BLaER1 (cell line): ENCODE results near the gene PDIA5.

ENCODE experiments used
- H3K27ac ChIP-seq: shearing (Covaris generic); formaldehyde crosslinking; 2 replicates; pipeline ENCODE4 v1.8.1; 2022
- H3K27me3 ChIP-seq: shearing (Covaris generic); formaldehyde crosslinking; 2 replicates; pipeline ENCODE4 v1.8.1; 2022
- H3K36me3 ChIP-seq: shearing (Covaris generic); formaldehyde crosslinking; 2 replicates; pipeline ENCODE4 v1.8.1; 2022
- H3K4me1 ChIP-seq: shearing (Covaris generic); formaldehyde crosslinking; 2 replicates; pipeline ENCODE4 v1.8.1; 2022
- H3K4me2 ChIP-seq: shearing (Covaris generic); formaldehyde crosslinking; 2 replicates; pipeline ENCODE4 v1.8.1; 2022
- H3K4me3 ChIP-seq: shearing (Covaris generic); formaldehyde crosslinking; 2 replicates; pipeline ENCODE4 v1.8.1; 2022
- H3K9ac ChIP-seq: shearing (Covaris generic); formaldehyde crosslinking; 2 replicates; pipeline ENCODE4 v1.8.1; 2022
- H3K9me3 ChIP-seq: shearing (Covaris generic); formaldehyde crosslinking; 2 replicates; pipeline ENCODE4 v1.8.1; 2022
- H4K20me1 ChIP-seq: shearing (Covaris generic); formaldehyde crosslinking; 2 replicates; pipeline ENCODE4 v1.8.1; 2022
- Cebpa-rat ChIP-seq: shearing (Covaris generic); IDR thresholded peaks from 2 replicates; pipeline ENCODE4 v1.8.1; 2022

PDIA5 gene

DNA sequence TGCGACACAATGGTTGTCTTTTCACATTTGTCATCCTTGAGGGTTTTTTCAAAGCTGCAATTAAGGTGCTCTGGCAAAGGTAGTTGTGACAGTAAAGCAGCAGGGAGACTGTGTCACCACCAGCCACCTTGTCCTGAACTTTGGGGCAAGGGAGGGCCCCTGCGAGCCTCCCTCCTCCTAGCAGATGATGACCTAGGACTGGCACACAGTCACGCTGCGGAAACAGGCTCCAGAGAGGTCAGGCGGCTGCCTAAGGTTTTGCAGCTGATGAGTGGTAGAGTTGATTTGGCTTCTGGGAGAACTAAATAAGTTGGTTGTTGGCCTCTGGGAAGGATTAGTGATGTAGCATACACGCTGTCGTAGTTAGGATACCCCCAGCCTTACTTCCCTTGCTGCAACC lies 62.7 kb downstream of the PDIA5 start:
- no peak overlapping the region for H3K4me3 ChIP-seq
- no peak overlapping the region for H3K9ac ChIP-seq
- no peaks in the 10 kb centered on the region for H3K9me3 ChIP-seq
- H3K36me3 ChIP-seq, result peaks cover 6% of the 10 kb centered on the region; the same call in 1 of the 2 replicates
- H3K27me3 ChIP-seq, result no peaks in the 10 kb centered on the region
- TF ChIP-seq Cebpa-rat, result no peak
- H3K4me1 ChIP-seq, result no peaks in the 10 kb centered on the region
- no peak overlapping the region for H3K27ac ChIP-seq
- H3K4me2 ChIP-seq, result no peak overlapping the region
- no peaks in the 10 kb centered on the region for H4K20me1 ChIP-seq

DNA sequence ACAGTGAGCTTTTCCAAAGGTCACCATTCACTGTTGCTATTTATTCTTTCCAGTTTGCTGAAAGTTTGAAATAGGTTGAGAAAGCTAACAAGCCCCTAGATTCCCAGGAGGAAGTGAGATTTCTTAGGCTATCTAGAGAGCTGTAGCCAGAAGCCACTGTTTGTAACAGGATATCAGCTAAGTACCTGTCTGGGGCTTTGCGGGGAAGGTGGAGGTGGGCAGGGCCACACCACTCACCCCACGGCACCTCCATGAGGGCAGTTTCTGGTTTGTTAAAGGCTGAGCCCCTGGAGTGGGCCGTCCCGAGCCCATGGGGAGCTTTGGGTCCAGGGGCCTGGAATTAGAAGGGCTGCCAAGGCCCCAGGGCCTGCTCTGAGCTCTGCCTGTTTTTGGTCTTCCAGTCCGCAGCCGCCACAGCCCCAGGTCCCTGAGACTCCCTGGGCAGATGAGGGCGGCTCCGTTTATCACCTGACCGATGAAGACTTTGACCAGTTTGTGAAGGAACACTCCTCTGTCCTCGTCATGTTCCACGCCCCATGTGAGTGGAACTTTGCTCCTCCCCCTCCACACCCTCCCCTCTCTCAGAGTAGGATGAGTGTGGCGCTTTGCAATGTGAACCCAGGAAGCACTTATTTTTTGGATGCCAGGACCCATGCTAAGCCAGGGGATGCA lies 63.4 kb downstream of the PDIA5 start:
- Histone ChIP-seq H3K27ac (no peak overlapping the region), H3K4me1 (no peaks in the 10 kb centered on the region), H3K4me2 (no peak overlapping the region), H3K27me3 (no peaks in the 10 kb centered on the region), H3K36me3 (0 out of 2 replicates have a peak, but pooled peaks cover 6% of the 10 kb centered on the region), H4K20me1 (no peaks in the 10 kb centered on the region), H3K9ac (no peak overlapping the region), H3K9me3 (no peaks in the 10 kb centered on the region), H3K4me3 (no peak overlapping the region)
- TF ChIP-seq Cebpa-rat, result no peak

DNA sequence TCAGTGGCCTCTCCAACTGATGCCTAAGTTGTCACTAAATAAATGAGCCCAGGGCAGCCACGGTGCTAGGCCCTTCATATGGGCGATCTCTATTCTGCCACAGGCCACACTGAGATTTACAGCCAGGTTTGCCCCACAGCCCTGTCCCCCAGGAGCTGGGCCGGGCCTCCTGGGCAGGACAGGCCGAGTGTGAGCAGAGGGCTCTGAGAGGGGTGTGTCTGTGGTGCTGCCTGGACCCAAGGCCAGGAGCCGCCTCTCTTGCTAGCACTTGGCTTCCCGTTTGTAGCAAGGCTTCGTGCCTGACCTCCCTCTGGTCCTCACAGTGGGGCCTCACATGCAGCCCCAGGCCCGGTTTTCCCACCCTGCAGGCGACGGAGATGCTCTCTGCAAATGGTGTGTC lies 67.8 kb downstream of the PDIA5 start:
- Histone ChIP-seq H3K27me3 (no peaks in the 10 kb centered on the region), H3K4me3 (no peak overlapping the region), H3K27ac (no peak overlapping the region), H3K9ac (no peak overlapping the region), H3K9me3 (no peaks in the 10 kb centered on the region), H4K20me1 (no peaks in the 10 kb centered on the region), H3K36me3 (0 out of 2 replicates have a peak, but pooled peaks cover 6% of the 10 kb centered on the region), H3K4me2 (no peak overlapping the region), H3K4me1 (no peaks in the 10 kb centered on the region)
- TF ChIP-seq Cebpa-rat, result no peak

DNA sequence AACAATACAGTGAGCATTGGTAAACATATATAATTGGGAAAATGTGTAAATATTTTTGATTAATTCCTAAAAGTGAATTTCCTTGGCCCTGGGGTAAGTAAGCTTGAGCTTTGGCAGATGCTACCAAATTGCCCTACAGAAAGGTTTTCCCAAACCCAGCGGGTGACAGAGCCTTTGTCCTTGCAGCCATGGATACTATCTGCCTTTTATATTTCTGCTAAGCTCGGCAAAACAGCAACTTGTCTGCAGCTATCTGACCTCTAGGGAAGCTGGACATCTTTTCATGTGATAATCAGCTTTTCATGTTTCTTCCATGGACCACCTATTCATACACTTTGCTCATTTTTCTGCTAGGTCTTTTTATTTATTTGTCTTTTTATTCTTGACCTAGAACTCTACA lies 70.2 kb downstream of the PDIA5 start:
- Histone ChIP-seq H3K9ac (no peak overlapping the region), H4K20me1 (no peaks in the 10 kb centered on the region), H3K36me3 (0 out of 2 replicates have a peak, but pooled peaks cover 6% of the 10 kb centered on the region), H3K27me3 (no peaks in the 10 kb centered on the region), H3K4me2 (no peak overlapping the region), H3K4me3 (no peak overlapping the region), H3K9me3 (no peaks in the 10 kb centered on the region), H3K4me1 (peaks cover 17% of the 10 kb centered on the region), H3K27ac (no peak overlapping the region)
- no peak for TF ChIP-seq Cebpa-rat

DNA sequence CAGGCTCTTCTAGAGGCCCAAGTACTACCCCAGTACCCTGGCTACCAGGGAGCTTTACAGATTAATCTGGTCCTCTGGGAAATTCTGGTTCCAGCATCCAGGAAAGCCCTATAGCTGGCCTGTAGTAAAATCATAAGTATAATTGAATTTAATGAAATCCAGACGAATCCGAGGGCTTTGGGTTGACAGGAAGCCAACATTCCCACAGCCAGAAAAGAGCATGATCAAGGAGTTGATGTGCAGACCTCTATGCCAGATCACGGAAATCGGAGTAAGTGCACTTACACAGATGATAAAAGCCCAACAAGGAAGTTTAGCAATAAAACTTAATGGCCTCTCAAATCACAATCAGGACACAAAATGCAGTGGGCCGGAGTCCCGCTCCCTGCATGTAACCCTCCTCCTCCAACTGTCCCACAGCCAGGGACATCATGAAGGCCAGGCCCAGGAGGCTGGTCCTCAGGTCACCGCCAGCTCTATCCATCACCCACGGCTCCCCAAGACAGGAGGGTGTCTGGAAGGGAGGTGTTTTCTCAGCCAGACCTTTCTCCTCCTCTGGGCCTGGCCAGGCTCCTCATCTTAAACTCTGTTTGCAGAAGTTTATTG lies 72.1 kb downstream of the PDIA5 start:
- no peak overlapping the region for H3K27ac ChIP-seq
- 0 out of 2 replicates have a peak, but pooled peaks cover 6% of the 10 kb centered on the region for H3K36me3 ChIP-seq

DNA sequence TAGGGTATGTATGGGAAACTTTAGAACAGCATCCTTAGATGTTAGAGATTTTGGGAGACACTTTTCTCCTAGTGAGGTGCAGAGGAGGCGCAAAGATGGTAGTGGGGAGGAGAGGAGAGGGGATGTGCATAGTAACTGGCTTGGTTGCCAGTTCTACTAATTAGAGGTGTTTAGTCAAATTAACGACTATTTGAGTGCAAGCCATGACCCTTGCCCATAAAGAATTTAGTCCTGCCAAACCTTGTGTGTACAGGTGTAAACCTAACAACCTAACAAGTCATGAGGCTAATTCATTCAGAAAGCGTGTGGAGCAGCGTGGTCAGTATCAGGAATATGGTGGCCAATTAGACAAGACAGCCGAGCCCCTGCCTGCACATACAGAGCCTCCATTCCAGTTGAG lies 72.7 kb downstream of the PDIA5 start:
- Histone ChIP-seq H3K36me3 (0 out of 2 replicates have a peak, but pooled peaks cover 1% of the 10 kb centered on the region), H3K27ac (no peak overlapping the region), H3K4me3 (no peak overlapping the region), H3K4me1 (peaks cover 25% of the 10 kb centered on the region), H3K9ac (no peak overlapping the region), H4K20me1 (no peaks in the 10 kb centered on the region), H3K4me2 (no peak overlapping the region), H3K27me3 (no peaks in the 10 kb centered on the region), H3K9me3 (no peaks in the 10 kb centered on the region)
- no peak for TF ChIP-seq Cebpa-rat

More for the DNA sequence above, 72.1 kb downstream of the PDIA5 start:
- Histone ChIP-seq H3K4me2 (no peak overlapping the region), H4K20me1 (no peaks in the 10 kb centered on the region), H3K4me1 (peaks cover 25% of the 10 kb centered on the region), H3K4me3 (no peak overlapping the region), H3K27me3 (no peaks in the 10 kb centered on the region), H3K9me3 (no peaks in the 10 kb centered on the region), H3K9ac (no peak overlapping the region)
- TF ChIP-seq Cebpa-rat, result no peak

DNA sequence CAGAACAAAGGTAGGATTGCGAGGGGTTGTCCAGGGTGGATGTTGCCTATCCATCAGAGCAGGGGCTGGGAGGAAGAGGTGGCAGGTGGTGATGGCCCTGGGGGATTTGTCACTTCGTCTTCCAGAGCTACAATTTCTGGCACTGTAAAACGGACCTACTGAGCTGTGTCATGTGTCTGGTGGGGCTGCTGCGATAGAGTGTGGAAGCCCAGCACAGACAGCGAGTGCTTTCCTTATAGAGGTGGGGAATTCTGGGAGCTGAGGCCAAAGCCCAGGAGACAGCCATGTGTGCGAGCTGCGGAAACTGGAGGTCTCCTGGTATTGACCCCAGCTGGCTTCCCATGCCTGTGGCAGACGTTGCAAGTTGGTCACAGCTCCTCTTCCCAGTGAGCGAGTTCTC lies 73.7 kb downstream of the PDIA5 start:
- no peak overlapping the region for H3K27ac ChIP-seq
- no peaks in the 10 kb centered on the region for H3K27me3 ChIP-seq
- H3K4me1 ChIP-seq, result peaks cover 25% of the 10 kb centered on the region
- no peaks in the 10 kb centered on the region for H3K9me3 ChIP-seq
- H3K4me2 ChIP-seq, result peak overlapping the region; percentile 45
- H3K36me3 ChIP-seq, result 0 out of 2 replicates have a peak, but pooled peaks cover under 1% of the 10 kb centered on the region
- no peak overlapping the region for H3K9ac ChIP-seq
- no peak overlapping the region for H3K4me3 ChIP-seq
- no peaks in the 10 kb centered on the region for H4K20me1 ChIP-seq
- no peak for TF ChIP-seq Cebpa-rat

DNA sequence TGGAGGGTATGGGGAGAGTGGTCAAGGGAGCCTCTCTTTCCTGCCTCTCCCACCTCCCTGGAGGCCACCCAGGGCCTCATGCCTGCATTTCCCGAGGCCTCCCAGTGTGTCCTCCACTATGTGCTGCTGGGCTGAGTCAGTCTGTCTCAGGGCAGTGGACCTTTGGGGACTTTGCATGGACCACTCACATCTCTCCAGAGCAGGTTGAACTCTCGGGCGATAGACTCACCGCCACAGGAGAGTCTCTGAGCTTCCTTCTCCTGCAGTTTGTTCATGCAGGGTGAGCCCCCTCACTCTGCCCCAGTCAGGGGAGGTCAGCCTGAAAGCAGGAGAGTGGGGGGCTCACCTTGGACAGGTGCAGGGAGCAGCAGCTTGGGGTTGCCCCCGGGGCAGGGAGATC lies 74.5 kb downstream of the PDIA5 start:
- Histone ChIP-seq H3K4me1 (peaks cover 25% of the 10 kb centered on the region), H3K36me3 (peaks cover 8% of the 10 kb centered on the region; the same call in 1 of the 2 replicates), H3K27ac (no peak overlapping the region), H4K20me1 (no peaks in the 10 kb centered on the region), H3K9me3 (no peaks in the 10 kb centered on the region), H3K4me3 (no peak overlapping the region), H3K4me2 (peak overlapping the region; percentile 45), H3K9ac (no peak overlapping the region), H3K27me3 (no peaks in the 10 kb centered on the region)
- no peak for TF ChIP-seq Cebpa-rat

DNA sequence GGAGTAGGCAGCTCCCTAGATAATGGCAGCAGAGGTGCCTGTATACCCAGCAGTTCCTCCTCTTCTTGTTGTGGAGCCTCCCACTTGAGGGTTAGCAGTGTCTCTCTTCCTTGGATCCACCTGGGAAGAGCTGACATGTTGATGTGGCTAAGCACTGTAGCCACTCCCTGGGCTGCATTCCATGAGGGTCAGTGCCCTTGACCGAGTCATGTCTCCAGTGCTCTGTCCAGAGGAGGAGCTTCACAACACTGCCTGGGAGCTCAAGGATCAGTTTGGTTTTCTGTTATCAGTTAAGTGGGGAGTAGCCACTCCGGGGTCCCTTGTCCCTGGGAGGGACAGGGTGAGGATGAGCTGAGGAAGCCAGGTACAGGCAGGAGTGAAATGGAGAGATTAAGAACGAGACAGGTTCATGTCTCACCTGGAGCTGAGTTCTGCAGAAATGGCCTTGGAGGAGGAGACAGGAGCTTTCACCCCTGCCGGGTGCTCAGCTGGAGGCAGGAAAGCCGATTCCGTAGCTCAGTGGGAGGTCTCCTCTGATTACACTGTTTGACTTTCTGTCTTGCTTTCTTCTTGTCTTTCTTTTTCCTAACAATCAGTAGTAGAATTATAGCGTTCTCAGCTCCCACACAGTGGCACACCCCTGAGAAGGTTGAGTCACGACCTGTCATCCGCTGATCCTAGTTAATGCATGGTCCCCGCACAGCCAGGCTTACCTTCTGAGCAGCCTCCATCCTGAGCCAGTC lies 77.0 kb downstream of the PDIA5 start:
- no peak overlapping the region for H3K4me2 ChIP-seq
- no peaks in the 10 kb centered on the region for H4K20me1 ChIP-seq
- H3K27ac ChIP-seq, result no peak overlapping the region
- TF ChIP-seq Cebpa-rat, result no peak
- H3K36me3 ChIP-seq, result peaks cover 8% of the 10 kb centered on the region; the same call in 1 of the 2 replicates
- H3K9ac ChIP-seq, result no peak overlapping the region
- peaks cover 25% of the 10 kb centered on the region for H3K4me1 ChIP-seq
- no peaks in the 10 kb centered on the region for H3K27me3 ChIP-seq
- H3K9me3 ChIP-seq, result no peaks in the 10 kb centered on the region
- H3K4me3 ChIP-seq, result no peak overlapping the region
